H7 (cell line): Measurements from ENCODE around the gene KITLG. TPM values are rescaled to one million over a fixed set of nuclear protein-coding genes. Genes with fewer than 3 reads are reported as not detected.
"Not testable (repeated sequence)": the region's sequence is repeated elsewhere in the genome, so short reads cannot be mapped to it uniquely, and the experiment has no call there.

ENCODE experiments used
- DNase-seq: peaks from one replicate; pipeline ENCODE4 v3.0.0; 2012
- H3K27me3 ChIP-seq: 2 replicates; pipeline ENCODE4 v1.6.0; 2011; ENCODE audit warnings: mild to moderate bottlenecking, low read length; ENCODE audit not compliant: control insufficient read depth, insufficient read depth
- H3K36me3 ChIP-seq: replicated peaks from 2 replicates; pipeline ENCODE4 v1.5.1; 2011; ENCODE audit warnings: low read length; ENCODE audit not compliant: control insufficient read depth, insufficient read depth
- H3K4me3 ChIP-seq: 2 replicates; pipeline ENCODE4 v1.5.1; 2011; ENCODE audit warnings: low read depth, mild to moderate bottlenecking, control low read depth, low read length, moderate library complexity; ENCODE audit not compliant: insufficient read depth
- total RNA-seq: library from RNA; depleted of rRNA; stranded (reverse); fragments of >200 nt; shearing (Covaris generic); gene quantifications from 2 replicates; pipeline ENCODE4 v1.2.3, GENCODE V29; 2014

Gene KITLG
- total RNA-seq, 1 experiment from 2014 or later, result 5.8 TPM

GRCh38 chr12:88539893-88540292, 40.4 kb downstream of the KITLG start:
- H3K36me3 ChIP-seq, result no peaks in the 10 kb centered on the region
- H3K4me3 ChIP-seq, result no peak overlapping the region
- H3K27me3 ChIP-seq, result no peaks in the 10 kb centered on the region
- no peak for DNase-seq

GRCh38 chr12:88538697-88539096, 41.6 kb downstream of the KITLG start:
- H3K36me3 ChIP-seq, result no peaks in the 10 kb centered on the region
- no peak overlapping the region for H3K4me3 ChIP-seq
- no peak for DNase-seq

GRCh38 chr12:88538250-88538649, 42.0 kb downstream of the KITLG start:
- Histone ChIP-seq H3K36me3 (no peaks in the 10 kb centered on the region), H3K4me3 (no peak overlapping the region), H3K27me3 (no peaks in the 10 kb centered on the region)
- DNase-seq, result no peak

More at GRCh38 chr12:88538697-88539096, 41.6 kb downstream of the KITLG start:
- H3K27me3 ChIP-seq, result no peaks in the 10 kb centered on the region

GRCh38 chr12:88530868-88531267, 49.4 kb downstream of the KITLG start:
- no peak for DNase-seq
- Histone ChIP-seq H3K27me3 (no peaks in the 10 kb centered on the region), H3K36me3 (no peaks in the 10 kb centered on the region), H3K4me3 (no peak overlapping the region)

DNA sequence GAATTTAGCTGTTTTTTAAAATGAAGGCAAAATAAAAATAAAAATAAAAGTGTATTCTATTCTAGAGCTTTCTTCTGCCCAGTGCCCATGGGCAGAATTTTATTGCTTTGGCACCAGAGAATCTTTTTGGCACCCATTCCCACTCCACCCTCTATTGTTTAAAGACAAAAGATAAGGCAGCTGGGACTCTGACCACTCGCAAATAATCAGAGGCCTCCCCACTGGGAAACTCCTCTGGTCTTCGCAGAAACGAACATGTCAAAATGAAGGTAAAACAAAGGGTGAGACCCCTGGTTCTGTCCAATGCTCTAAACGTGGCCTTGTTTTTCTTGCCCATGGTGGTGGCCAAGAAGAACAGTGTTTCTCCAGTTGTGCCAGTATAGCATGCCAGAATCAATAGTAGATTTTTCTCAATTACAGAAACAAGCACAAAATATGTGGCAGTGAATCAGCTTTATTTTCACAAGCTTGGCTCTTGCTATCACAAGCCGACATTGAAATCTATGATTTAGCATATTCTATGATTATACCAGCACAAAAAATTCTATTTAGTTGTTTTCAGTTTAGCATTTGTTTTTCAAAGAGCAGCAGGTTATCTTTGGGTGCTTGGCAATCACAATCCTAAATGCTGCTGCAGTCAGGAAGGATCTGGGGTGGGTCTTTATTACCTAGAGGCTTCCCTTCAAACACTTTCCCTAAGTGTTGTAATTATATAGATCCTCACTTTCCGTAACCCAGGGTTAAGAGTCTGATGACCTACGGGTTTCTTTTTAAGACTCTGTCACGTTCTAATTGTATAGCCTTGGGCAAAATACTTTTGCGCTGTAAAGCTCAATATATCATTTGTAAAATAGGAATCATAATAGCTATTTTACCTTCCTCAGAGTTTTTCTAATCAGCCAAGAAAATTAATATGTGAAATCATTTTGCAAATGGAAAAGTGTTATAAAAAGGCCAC, 50.5 kb downstream of the KITLG start:
- no peak for DNase-seq
- Histone ChIP-seq H3K36me3 (no peaks in the 10 kb centered on the region), H3K27me3 (no peaks in the 10 kb centered on the region)

DNA sequence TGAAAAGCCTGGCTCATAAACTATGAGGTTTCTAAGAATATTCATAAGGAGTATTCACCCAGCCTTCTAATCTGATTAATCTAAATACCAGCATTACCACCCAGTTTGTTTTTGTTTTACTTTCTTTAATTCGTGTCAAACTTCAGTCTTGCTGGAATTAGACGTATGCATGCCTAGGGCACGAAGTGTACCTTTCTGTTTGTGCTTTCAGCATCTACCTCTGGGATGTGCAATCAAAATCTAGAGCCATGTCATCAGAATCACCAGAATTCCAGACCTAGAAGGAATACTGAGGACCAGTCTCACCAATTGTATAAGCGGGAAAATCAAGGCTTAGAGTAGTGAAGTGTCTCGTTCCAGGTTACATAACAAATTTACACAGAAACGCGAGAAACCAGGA, 57.3 kb downstream of the KITLG start:
- Histone ChIP-seq H3K27me3 (no peaks in the 10 kb centered on the region), H3K4me3 (no peak overlapping the region), H3K36me3 (no peaks in the 10 kb centered on the region)
- no peak for DNase-seq

More for the DNA sequence above, 50.5 kb downstream of the KITLG start:
- H3K4me3 ChIP-seq, result no peak overlapping the region

DNA sequence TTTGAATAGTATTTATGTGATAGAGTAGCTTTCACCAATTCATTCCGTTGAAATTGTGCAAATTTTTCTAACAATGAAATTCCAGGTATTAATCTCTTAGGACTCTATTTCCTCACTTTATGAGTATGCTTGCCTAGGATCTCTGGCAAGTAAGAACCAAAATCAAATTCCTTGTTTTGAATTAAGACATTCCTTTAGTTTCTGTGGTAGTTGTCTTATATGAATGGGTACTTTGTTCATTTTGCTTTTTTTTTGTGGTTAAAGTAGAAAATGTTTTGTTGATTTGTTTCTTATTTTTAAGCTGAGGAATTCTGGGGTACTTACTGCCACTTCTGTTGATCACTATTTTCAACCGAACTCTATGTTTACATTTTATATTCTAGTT, 59.8 kb downstream of the KITLG start:
- H3K4me3 ChIP-seq, result no peak overlapping the region
- no peaks in the 10 kb centered on the region for H3K36me3 ChIP-seq
- no peaks in the 10 kb centered on the region for H3K27me3 ChIP-seq
- no peak for DNase-seq

DNA sequence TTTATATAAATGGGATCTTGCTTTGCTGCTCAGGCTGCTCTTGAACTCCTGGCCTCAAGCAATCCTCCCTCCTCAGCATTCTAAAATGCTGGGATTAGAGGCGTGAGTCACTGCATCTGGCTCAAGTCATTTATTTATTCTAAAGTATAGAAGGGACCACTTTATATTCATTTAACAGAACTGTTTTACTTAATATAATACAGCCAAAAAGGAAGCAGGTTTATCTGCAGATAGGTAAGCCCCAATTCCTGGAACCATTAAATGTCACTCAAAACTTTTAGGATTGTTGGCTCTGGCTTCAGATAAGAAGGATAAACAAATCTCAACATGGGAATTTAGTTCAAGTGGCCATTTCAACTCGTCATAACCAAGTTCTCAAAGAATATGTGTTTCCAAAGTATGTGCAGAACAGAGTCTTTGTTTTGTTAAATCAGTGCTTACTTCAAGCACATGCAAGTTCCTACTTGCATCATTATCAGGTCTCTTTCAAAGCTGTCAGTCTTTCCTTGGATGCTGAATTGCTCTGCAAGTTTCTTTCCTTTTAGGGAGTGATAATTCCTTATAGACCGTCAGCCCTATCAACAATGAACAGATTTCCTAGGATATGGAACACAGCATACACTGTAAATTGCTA, 60.4 kb downstream of the KITLG start:
- no peaks in the 10 kb centered on the region for H3K36me3 ChIP-seq
- no peak overlapping the region for H3K4me3 ChIP-seq
- no peaks in the 10 kb centered on the region for H3K27me3 ChIP-seq
- no peak for DNase-seq

- no peaks in the 10 kb centered on the region for H3K27me3 ChIP-seq
- H3K36me3 ChIP-seq, result no peaks in the 10 kb centered on the region
- H3K4me3 ChIP-seq, result no peak overlapping the region
- no peak for DNase-seq
These were observed 61.3 kb downstream of the KITLG start for GRCh38 chr12:88518863-88519403.

GRCh38 chr12:88516811-88517210, 63.5 kb downstream of the KITLG start:
- no peak overlapping the region for H3K4me3 ChIP-seq
- no peaks in the 10 kb centered on the region for H3K27me3 ChIP-seq
- no peak for DNase-seq
- H3K36me3 ChIP-seq, result no peaks in the 10 kb centered on the region

GRCh38 chr12:88510843-88511242, 69.4 kb downstream of the KITLG start:
- H3K36me3 ChIP-seq, result no peaks in the 10 kb centered on the region
- H3K27me3 ChIP-seq, result no peaks in the 10 kb centered on the region
- H3K4me3 ChIP-seq, result no peak overlapping the region
- DNase-seq, result no peak

GRCh38 chr12:88509851-88510250, 70.4 kb downstream of the KITLG start:
- Histone ChIP-seq H3K36me3 (no peaks in the 10 kb centered on the region), H3K4me3 (no peak overlapping the region)
- DNase-seq, result no peak

DNA sequence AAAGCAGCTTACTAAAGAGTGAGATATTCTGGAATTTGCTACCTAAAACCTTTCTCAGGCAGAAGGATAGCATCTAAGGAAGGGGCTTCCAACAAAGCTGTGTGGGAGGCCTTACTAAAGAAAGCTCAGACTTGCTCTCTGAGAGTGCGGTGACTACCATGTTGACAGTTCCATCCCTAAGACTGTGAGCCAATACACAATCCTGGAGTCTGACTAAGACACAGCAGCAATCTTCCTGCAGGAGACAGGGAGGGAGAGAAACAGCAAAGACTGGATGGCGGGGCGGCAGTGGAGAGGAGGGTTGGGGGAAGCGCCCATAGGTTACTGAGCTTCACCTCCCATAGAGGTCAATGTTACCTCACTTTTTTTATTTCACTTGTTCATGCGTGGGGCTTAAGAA, 70.9 kb downstream of the KITLG start:
- Histone ChIP-seq H3K4me3 (no peak overlapping the region), H3K36me3 (no peaks in the 10 kb centered on the region), H3K27me3 (no peaks in the 10 kb centered on the region)
- DNase-seq, result no peak

More at GRCh38 chr12:88509851-88510250, 70.4 kb downstream of the KITLG start:
- H3K27me3 ChIP-seq, result no peaks in the 10 kb centered on the region

DNA sequence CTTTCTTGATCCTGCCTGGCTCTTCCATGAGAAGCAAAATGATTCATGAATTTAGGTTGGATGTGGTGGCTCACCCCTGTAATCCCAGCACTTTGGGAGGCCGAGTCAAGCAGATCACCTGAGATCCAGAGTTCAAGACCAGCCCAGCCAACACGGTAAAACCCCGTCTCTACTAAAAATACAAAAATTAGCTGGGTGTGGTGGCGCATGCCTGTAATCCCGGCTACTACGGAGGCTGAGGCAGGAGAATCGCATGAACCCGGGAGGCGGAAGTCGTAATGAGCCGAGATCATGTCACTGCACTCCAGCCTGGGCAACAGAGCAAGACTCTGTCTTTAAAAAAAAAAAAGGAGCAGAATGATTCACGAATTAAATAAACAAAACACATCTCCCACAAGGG, 72.4 kb downstream of the KITLG start:
- not testable (repeated sequence) for DNase-seq, H3K36me3 ChIP-seq, H3K4me3 ChIP-seq, H3K27me3 ChIP-seq

DNA sequence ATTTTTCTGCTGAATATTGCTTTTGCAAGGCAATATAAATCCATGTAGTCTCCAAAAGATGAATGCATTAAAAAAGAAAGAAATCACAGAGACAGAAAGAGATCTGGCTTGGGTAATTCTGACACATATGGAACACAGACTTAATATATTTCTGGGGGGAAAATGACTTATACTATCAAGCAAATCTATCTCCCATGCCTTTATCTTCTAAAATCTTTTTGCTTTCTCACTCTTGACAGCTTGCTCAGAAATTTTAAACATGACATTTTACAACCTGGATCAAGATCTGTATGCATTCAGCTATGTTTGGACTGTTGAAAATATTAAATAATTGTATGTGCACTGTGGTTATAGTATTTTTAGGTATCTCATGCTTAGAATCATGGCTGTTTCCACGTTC, 73.0 kb downstream of the KITLG start:
- no peak for DNase-seq
- no peaks in the 10 kb centered on the region for H3K36me3 ChIP-seq
- H3K4me3 ChIP-seq, result no peak overlapping the region
- H3K27me3 ChIP-seq, result no peaks in the 10 kb centered on the region
